OCI-LY1 (cell line): ENCODE data around the gene CD2BP2.
"Not testable (repeated sequence)": the region's sequence is repeated elsewhere in the genome, so short reads cannot be mapped to it uniquely, and the experiment has no call there.

Source experiments
- EZH2 ChIP-seq: fragments of 200-600 bp; sonication (generic), shearing (Covaris generic); IDR thresholded peaks from 2 replicates; pipeline ENCODE4 v1.8.0; 2017; ENCODE audit warnings: borderline replicate concordance, mixed run types, mild to moderate bottlenecking, antibody characterized with exemption, low read length, moderate library complexity, mixed read lengths
- TF ChIP-seq, protein P1 (sequence below): fragments of 200-600 bp; sonication (generic), shearing (Covaris generic); IDR thresholded peaks from 2 replicates; pipeline ENCODE4 v1.5.1; 2017; ENCODE audit warnings: mild to moderate bottlenecking, antibody characterized with exemption, low read length, moderate library complexity, mixed read lengths

DNA sequence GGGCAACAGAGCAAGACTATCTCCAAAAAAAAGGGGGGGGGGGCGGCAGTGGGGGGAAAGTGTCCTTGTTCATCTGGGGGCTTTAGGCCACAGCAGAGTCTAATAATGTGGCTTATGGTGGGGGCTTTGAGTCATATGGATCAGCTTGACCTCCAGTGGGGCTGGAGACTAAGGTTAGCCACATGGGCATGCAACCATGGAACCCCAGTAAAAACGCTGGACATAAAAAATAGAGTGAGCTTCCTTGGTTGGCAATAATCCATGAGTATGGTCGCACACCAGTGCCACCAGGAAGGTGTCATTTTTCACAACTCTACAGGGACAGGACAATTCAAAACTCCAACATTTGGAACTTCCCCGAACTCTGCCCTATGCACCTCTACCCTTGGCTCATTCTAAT lies 44.2 kb downstream of the CD2BP2 start:
- TF ChIP-seq, protein P1, sequence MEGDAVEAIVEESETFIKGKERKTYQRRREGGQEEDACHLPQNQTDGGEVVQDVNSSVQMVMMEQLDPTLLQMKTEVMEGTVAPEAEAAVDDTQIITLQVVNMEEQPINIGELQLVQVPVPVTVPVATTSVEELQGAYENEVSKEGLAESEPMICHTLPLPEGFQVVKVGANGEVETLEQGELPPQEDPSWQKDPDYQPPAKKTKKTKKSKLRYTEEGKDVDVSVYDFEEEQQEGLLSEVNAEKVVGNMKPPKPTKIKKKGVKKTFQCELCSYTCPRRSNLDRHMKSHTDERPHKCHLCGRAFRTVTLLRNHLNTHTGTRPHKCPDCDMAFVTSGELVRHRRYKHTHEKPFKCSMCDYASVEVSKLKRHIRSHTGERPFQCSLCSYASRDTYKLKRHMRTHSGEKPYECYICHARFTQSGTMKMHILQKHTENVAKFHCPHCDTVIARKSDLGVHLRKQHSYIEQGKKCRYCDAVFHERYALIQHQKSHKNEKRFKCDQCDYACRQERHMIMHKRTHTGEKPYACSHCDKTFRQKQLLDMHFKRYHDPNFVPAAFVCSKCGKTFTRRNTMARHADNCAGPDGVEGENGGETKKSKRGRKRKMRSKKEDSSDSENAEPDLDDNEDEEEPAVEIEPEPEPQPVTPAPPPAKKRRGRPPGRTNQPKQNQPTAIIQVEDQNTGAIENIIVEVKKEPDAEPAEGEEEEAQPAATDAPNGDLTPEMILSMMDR, result not testable (repeated sequence)
- TF ChIP-seq EZH2, result not testable (repeated sequence)
